Stromal cell of bone marrow (primary cell): ENCODE measurements around the gene ADCY1.
A peak's percentile ranks its signal among the peaks of the same experiment; 100 is the strongest.
"Not testable (repeated sequence)": the region's sequence is repeated elsewhere in the genome, so short reads cannot be mapped to it uniquely, and the experiment has no call there.

Experiments used
- DNase-seq: peaks from one replicate; pipeline ENCODE4 v3.0.0-alpha.2; 2012; ENCODE audit warnings: low read depth

Gene ADCY1

DNA sequence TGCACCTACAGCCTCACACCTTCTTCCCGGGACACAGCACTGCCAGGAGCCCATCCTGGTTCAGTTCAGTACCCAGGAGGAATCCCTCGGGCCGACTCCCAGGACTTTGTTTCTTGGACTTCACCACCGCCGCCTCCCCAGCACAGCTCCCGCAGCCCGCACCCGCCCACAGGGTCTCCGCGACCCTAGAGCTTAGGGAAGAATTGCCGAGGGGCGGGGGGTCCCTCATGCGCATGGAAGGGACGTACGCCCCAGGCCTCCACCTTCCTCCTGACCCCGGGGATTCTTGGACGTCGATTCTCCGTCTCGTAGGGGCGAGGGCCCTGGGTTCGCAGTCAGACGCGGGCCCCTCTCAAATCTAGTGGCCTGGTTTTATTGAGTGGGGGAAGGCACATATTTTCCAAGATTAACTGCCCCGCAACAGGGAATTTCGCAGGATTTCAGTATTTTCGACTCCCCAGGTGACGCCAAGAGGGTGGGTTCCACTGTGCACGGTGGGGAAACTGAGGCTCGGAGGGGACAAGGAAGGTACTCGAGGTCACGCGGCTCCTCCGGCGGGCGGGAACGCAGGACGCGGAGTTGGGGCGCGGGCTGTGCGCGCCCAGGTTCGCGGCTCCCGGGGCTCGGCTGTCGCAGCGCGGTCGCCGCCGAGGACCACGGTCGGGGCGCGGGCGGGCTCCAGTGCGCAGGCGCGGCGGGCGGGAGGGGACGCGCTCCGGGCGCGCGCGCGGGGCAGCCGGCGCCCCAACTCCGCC, at the start of gene ADCY1:
ADCY1 (plus strand) TSS at position 708 of the 755 bp plus-strand sequence. CDS start 176 bp downstream, outside the sequence.
- no peak for DNase-seq

DNA sequence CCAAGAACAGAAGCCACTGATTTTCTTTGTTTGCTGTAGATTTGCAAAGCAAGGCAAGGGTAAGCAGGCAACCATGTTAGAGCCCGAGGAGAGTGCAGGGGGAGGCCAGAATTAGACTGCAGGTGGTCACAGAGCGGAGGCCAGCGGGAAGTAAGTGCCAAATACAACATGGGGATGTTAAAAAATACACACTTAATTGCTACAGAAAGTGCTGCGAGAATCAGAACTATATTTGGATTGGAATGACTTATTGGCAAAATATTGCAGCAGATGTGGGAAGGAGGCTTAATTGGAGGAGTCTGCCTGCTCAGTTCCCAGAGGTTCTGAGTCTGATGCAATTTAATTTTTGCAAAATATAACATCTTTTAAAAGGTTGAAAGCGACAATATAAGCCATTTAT, 49.7 kb upstream of the ADCY1 start:
- DNase-seq, result no peak

DNA sequence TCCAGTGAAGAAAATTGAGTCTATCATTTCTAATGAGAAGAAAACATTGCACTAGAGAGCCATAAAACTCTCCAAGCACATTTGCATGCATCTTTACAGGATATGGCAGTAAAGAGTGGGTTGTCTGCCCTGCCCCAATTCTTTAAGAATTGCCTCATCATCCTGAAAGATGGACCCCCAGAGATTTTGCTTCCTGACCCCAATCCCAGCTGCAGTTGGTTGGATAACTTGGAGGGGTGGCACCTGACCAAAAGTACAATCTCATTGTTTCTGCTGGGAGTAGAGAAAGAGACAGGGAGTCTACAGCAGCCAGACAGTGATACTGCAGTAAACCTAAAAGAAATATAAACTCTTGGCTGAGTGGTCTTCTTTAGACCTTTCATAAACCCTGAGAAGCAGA, 49.1 kb upstream of the ADCY1 start:
- DNase-seq, result no peak

GRCh38 chr7:45543473-45543872, 30.7 kb upstream of the ADCY1 start:
- no peak for DNase-seq

GRCh38 chr7:45545105-45545710, 29.0 kb upstream of the ADCY1 start:
- DNase-seq, result not testable (repeated sequence)

DNA sequence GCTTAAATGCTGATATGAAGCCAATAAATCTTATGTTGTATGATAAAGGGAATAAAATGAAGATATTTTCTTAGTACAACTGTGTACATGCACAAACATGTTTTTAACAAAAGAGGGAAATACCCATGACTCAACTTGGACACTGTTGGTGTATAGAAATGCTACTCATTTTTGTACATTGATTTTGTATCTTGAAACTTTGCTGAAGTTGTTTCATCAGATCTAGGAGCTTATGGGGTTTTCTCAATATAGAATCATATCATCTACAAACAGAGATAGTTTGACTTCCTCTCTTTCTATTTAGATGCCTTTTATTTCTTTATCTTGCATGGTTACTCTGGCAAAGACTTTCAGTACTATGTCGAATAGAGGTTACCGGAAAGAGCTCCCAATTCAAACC, 25.3 kb upstream of the ADCY1 start:
- DNase-seq, result not testable (repeated sequence)

- no peak for DNase-seq
Measured at GRCh38 chr7:45563401-45563800, 10.8 kb upstream of the ADCY1 start.

- DNase-seq, result no peak
Measured at GRCh38 chr7:45563941-45564461, 10.2 kb upstream of the ADCY1 start.

- no peak for DNase-seq
Measured at GRCh38 chr7:45564485-45564884, 9.7 kb upstream of the ADCY1 start.

DNA sequence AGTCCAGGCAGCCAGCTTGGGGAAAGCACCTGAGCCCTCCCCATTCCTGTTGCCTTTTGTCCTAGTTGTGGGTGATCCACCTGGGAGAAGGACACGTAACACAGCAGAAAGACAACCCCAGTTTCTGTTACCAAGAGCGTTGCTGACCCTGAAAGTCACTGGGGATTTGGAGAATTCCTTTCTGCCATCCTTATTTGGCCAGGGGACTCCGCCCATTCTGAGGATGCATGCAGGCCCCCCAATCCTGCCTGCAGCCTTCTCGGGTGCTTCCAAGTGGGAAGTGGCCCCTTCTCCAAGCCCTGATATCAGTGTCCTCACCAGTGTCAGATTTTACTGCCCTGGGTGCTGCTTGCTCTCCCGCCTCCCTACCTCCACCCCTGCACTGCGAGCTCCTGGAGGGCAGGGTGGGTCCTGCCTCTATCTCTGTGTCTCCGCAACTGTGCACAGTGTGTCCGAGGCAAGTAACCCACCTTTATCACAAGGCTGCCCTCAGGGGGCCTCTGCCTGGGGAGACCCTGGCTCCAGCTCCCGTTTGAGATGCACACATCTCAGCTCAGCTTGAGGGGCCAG, 9.2 kb upstream of the ADCY1 start:
- no peak for DNase-seq

DNA sequence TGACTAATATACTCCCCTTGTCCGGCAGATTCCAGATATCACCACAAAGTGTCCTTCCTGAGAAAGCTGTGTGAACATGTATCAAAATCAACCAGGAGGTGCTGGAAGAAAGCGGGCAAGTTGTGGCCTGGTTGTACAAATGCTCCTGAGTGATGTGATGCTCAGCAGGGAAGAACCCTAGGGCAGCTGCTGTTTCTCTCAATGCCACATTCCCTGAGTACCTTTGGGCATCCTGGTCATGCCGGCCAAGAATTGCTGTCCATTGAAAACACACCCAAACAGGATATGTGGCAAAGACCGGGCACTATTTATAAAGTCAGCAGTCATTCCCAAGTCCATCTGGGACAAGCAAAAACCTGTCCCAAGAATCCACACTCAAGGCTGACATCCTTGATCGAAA, 7.8 kb upstream of the ADCY1 start:
- DNase-seq, result no peak

GRCh38 chr7:45566961-45567360, 7.2 kb upstream of the ADCY1 start:
- no peak for DNase-seq

DNA sequence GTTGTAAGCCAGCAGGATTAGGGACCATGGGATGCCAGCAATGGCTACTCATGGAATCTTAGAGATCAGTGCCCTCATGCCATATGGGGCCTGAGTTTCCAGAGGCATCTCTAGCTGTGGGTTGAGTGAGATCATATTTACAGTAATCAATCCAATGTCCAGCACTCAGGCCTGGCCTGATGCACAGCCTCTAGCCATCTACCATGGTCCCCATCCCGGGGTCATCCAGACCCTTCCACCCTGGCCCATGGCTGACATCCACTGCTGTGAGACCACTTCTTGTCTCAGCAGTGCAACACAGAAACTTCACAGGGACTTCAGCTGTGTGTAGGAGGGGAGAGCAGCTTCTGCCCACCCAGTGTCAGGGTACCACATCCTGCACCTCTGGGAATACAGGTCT, 6.5 kb upstream of the ADCY1 start:
- DNase-seq, result no peak

DNA sequence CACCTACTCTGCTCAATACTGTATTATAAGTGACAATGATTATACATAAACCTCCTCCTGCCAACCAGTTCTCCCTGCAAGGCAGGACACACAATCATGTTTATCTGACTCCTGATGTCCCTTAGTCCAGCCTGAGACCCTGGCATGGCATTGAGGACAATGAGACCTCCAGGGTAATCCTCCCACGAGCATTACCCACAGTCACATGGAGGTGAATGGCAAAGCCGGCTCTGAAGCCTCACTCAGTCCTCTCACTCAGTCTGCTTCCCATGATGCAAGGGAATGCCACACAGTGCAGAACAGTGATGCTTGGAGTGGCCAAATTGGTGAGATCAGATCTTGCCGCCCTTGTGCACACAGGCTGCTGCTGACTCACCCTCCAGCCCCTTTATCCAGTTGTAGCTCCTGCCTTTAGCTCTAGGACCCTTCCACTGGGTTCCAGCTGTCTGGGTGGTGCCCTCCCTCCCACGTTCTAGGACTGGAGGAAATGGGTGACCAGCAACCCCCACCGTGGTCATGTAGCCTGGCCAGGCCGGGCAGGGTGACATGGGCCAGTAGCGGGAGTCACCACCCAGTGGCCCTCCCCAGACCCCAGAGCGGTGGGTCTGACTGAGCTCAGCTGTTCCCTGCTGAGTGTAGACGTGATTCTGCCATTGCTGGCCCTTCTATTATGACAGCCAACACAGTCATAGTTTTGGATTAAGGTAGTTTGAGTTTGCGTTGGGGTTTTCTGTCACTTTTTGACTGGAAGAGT, 5.5 kb upstream of the ADCY1 start:
- no peak for DNase-seq

GRCh38 chr7:45569290-45569685, 4.9 kb upstream of the ADCY1 start:
- DNase-seq, result no peak

GRCh38 chr7:45570797-45571196, 3.4 kb upstream of the ADCY1 start:
- no peak for DNase-seq

GRCh38 chr7:45573204-45573603, 964 bp upstream of the ADCY1 start:
- no peak for DNase-seq

DNA sequence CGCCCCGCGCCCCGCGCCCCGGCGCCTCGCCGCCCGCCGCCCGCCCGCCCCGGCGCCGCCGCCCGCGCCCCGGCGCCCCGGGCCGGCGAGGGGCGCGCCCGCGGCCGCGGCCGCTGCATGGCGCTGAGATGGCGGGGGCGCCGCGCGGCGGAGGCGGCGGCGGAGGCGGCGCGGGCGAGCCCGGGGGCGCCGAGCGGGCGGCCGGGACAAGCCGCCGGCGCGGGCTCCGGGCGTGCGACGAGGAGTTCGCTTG, 174 bp downstream of the ADCY1 start:
- DNase-seq, result no peak

DNA sequence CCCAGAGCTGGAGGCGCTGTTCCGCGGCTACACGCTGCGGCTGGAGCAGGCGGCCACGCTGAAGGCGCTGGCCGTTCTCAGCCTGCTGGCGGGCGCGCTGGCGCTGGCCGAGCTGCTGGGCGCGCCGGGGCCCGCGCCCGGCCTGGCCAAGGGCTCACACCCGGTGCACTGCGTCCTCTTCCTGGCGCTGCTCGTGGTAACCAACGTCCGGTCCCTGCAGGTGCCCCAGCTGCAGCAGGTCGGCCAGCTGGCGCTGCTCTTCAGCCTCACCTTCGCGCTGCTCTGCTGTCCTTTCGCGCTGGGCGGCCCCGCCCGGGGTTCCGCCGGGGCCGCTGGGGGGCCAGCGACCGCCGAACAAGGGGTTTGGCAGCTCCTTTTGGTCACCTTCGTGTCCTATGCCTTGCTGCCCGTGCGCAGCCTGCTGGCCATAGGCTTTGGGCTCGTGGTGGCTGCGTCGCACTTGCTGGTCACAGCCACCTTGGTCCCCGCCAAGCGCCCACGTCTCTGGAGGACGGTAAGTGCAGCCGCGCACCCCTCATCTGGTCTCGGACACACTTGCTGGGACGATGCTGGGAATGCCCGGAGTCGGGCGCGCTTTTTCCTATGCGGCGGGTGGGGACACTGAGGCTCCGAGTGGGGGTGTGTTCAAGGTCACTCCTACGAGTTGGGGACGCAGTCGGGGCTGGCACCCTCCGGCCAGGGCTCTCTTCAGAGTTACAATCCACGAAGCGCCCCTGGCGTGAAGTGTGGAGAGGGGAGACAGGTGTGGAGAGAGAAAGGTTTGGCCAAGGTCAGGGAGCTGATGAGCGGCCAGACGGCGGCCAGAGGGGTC, 717 bp downstream of the ADCY1 start:
- DNase-seq, result peak; percentile 17

GRCh38 chr7:45575501-45576248, 1.5 kb downstream of the ADCY1 start:
- DNase-seq, result no peak

GRCh38 chr7:45576249-45576929, 2.2 kb downstream of the ADCY1 start:
- no peak for DNase-seq
